ENCODE measurements around the gene CHAC1.

Gene CHAC1

DNA sequence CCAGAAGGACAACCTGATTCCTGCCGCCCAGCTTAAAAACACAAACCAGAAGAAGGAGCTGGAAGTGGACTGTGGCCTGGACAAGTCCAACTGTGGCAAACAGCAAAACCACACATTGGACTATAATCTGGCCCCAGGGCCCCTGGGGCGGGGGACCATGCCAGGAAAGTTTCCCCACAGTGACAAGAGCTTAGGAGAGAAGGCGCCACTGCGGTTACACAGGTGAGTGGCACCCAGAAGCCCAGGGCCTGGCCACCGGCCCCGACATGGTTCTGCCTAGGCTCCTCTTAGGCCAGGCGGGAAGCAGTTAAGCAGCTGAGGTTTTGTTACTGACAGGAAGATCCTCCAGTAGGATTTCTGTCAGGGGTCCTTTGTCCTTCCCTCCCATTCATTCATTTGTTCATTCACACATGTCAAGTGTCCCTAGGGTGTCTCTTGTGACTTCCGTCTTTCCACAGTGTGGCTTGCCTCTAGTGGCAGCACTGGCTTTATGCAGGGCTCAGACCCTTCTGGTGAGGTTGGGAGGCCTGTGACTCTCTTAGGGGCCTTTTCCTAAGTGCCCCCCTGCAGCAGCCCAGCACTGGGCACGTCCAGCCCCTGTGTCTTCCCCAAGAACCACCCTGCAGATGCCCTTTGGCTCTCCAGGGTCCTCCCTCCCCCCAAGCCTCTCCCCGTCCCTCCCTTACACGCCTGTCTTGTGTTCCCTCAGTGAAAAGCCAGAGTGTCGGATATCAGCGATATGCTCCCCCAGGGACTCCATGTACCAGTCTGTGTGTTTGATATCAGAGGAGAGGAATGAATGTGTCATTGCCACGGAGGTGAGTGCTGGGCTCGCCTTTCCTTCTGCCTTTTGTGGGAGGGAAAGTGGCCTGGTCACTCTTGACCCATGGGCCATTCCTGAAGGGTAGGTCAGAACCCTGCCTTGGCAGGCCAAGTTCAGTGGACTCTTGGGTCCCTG lies 16.3 kb upstream of the CHAC1 start:
- Histone ChIP-seq H3K4me3 (ENCODE audit: low read length, poor library complexity, severe bottlenecking) (no peak overlapping the region), H3K36me3 (ENCODE audit: insufficient read depth, low read length) (no peaks in the 10 kb centered on the region), H3F3A (ENCODE audit: low read depth) (peaks cover 10% of the 10 kb centered on the region; the same call in 1 of the 2 replicates), H3K79me2 (ENCODE audit: insufficient read depth, low read length) (no peaks in the 10 kb centered on the region), H3K4me2 (ENCODE audit: low read depth, low read length, poor library complexity, severe bottlenecking) (no peak overlapping the region), H3K27me3 (ENCODE audit: insufficient read depth, low read length, poor library complexity, severe bottlenecking) (no peaks in the 10 kb centered on the region), H3K9ac (ENCODE audit: low read depth, low read length, poor library complexity, severe bottlenecking) (no peak overlapping the region), H3K9me3 (ENCODE audit: insufficient read depth, low read depth, low read length) (no peaks in the 10 kb centered on the region), H4K20me1 (ENCODE audit: insufficient read depth, low read length, poor library complexity, severe bottlenecking) (no peaks in the 10 kb centered on the region), H3K9me2 (replicated peaks; ENCODE audit: low read depth, low read length) (no peaks in the 10 kb centered on the region), H2AFZ (ENCODE audit: low read length) (no peak overlapping the region), H3K4me1 (ENCODE audit: insufficient read depth, low read length, poor library complexity, severe bottlenecking) (peaks cover 25% of the 10 kb centered on the region)
- TF ChIP-seq, protein P1, sequence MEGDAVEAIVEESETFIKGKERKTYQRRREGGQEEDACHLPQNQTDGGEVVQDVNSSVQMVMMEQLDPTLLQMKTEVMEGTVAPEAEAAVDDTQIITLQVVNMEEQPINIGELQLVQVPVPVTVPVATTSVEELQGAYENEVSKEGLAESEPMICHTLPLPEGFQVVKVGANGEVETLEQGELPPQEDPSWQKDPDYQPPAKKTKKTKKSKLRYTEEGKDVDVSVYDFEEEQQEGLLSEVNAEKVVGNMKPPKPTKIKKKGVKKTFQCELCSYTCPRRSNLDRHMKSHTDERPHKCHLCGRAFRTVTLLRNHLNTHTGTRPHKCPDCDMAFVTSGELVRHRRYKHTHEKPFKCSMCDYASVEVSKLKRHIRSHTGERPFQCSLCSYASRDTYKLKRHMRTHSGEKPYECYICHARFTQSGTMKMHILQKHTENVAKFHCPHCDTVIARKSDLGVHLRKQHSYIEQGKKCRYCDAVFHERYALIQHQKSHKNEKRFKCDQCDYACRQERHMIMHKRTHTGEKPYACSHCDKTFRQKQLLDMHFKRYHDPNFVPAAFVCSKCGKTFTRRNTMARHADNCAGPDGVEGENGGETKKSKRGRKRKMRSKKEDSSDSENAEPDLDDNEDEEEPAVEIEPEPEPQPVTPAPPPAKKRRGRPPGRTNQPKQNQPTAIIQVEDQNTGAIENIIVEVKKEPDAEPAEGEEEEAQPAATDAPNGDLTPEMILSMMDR (conservative IDR thresholded peaks at IDR 0.05; ENCODE audit: low read length), result peak; percentile 31
- TF ChIP-seq EZH2phosphoT487 (IDR thresholded peaks at IDR 0.05; ENCODE audit: borderline replicate concordance), result no peak

DNA sequence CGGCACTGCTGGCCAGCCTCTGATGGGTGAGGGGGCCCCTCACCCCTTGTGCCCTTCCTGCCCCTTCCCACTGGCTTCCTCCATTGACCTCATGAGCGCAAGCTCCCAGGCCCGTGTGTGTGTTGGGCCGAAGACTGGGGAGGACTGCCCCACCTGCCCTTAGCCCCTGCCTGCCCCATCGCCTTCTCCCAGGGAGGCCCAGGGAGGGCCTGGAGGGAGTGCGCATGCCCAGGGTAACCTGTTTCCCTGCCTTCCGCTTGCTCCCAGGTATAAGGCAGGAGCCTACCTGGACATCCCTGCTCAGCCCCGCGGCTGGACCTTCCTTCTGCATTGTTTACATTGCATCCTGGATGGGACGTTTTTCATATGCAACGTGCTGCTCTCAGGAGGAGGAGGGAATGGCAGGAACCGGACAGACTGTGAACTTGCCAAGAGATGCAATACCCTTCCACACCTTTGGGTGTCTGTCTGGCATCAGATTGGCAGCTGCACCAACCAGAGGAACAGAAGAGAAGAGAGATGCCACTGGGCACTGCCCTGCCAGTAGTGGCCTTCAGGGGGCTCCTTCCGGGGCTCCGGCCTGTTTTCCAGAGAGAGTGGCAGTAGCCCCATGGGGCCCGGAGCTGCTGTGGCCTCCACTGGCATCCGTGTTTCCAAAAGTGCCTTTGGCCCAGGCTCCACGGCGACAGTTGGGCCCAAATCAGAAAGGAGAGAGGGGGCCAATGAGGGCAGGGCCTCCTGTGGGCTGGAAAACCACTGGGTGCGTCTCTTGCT lies 15.3 kb upstream of the CHAC1 start:
- Histone ChIP-seq H2AFZ (ENCODE audit: low read length) (no peak overlapping the region), H3K4me1 (ENCODE audit: insufficient read depth, low read length, poor library complexity, severe bottlenecking) (peaks cover 26% of the 10 kb centered on the region), H4K20me1 (ENCODE audit: insufficient read depth, low read length, poor library complexity, severe bottlenecking) (no peaks in the 10 kb centered on the region), H3K9me3 (ENCODE audit: insufficient read depth, low read depth, low read length) (no peaks in the 10 kb centered on the region), H3K27me3 (ENCODE audit: insufficient read depth, low read length, poor library complexity, severe bottlenecking) (no peaks in the 10 kb centered on the region), H3F3A (ENCODE audit: low read depth) (peaks cover 10% of the 10 kb centered on the region; the same call in 1 of the 2 replicates), H3K9ac (ENCODE audit: low read depth, low read length, poor library complexity, severe bottlenecking) (no peak overlapping the region), H3K79me2 (ENCODE audit: insufficient read depth, low read length) (no peaks in the 10 kb centered on the region), H3K4me2 (ENCODE audit: low read depth, low read length, poor library complexity, severe bottlenecking) (no peak overlapping the region), H3K4me3 (ENCODE audit: low read length, poor library complexity, severe bottlenecking) (no peak overlapping the region), H3K9me2 (replicated peaks; ENCODE audit: low read depth, low read length) (no peaks in the 10 kb centered on the region), H3K36me3 (ENCODE audit: insufficient read depth, low read length) (no peaks in the 10 kb centered on the region)
- TF ChIP-seq EZH2phosphoT487 (IDR thresholded peaks at IDR 0.05; ENCODE audit: borderline replicate concordance), result no peak
- TF ChIP-seq, protein P1 (conservative IDR thresholded peaks at IDR 0.05; ENCODE audit: low read length), result peak; percentile 63

DNA sequence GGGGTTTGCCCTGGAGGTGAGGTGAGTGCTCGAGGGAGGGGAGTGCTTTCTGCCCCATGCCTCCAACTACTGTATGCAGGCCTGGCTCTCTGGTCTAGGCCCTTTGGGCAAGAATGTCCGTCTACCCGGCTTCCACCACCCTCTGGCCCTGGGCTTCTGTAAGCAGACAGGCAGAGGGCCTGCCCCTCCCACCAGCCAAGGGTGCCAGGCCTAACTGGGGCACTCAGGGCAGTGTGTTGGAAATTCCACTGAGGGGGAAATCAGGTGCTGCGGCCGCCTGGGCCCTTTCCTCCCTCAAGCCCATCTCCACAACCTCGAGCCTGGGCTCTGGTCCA lies 14.8 kb upstream of the CHAC1 start:
- H3K4me3 ChIP-seq (ENCODE audit: low read length, poor library complexity, severe bottlenecking), result no peak overlapping the region
- no peaks in the 10 kb centered on the region for H4K20me1 ChIP-seq (ENCODE audit: insufficient read depth, low read length, poor library complexity, severe bottlenecking)
- no peak overlapping the region for H2AFZ ChIP-seq (ENCODE audit: low read length)
- H3K9me3 ChIP-seq (ENCODE audit: insufficient read depth, low read depth, low read length), result no peaks in the 10 kb centered on the region
- H3K4me2 ChIP-seq (ENCODE audit: low read depth, low read length, poor library complexity, severe bottlenecking), result no peak overlapping the region
- H3F3A ChIP-seq (ENCODE audit: low read depth), result peaks cover 10% of the 10 kb centered on the region; the same call in 1 of the 2 replicates
- TF ChIP-seq EZH2phosphoT487 (IDR thresholded peaks at IDR 0.05; ENCODE audit: borderline replicate concordance), result no peak
- TF ChIP-seq, protein P1 (conservative IDR thresholded peaks at IDR 0.05; ENCODE audit: low read length), result no peak
- peaks cover 24% of the 10 kb centered on the region for H3K4me1 ChIP-seq (ENCODE audit: insufficient read depth, low read length, poor library complexity, severe bottlenecking)
- H3K79me2 ChIP-seq (ENCODE audit: insufficient read depth, low read length), result no peaks in the 10 kb centered on the region
- H3K36me3 ChIP-seq (ENCODE audit: insufficient read depth, low read length), result no peaks in the 10 kb centered on the region
- no peak overlapping the region for H3K9ac ChIP-seq (ENCODE audit: low read depth, low read length, poor library complexity, severe bottlenecking)
- H3K27me3 ChIP-seq (ENCODE audit: insufficient read depth, low read length, poor library complexity, severe bottlenecking), result no peaks in the 10 kb centered on the region
- no peaks in the 10 kb centered on the region for H3K9me2 ChIP-seq (replicated peaks; ENCODE audit: low read depth, low read length)
